Suppressor macrophage treated with lipopolysaccharide for 4 hours (primary cell): ENCODE data around the gene PPP2R5B.

ENCODE experiments used
- DNase-seq: peaks from one replicate; pipeline ENCODE4 v3.0.0-alpha.2; 2020

The PPP2R5B gene

GRCh38 chr11:64923944-64924909 is at the start of gene PPP2R5B:
PPP2R5B (plus strand) TSS chr11:64924689; CDS start chr11:64925735, 1,046 bp downstream.
- DNase-seq: peak; percentile 94

- no peak for DNase-seq
Measured at GRCh38 chr11:64875369-64876228, 48.9 kb upstream of the PPP2R5B start.

GRCh38 chr11:64876229-64876750 is 48.2 kb upstream of the PPP2R5B start:
- DNase-seq: no peak

- DNase-seq: no peak
Measured at GRCh38 chr11:64876835-64877341, 47.6 kb upstream of the PPP2R5B start.

- no peak for DNase-seq
Measured at GRCh38 chr11:64877390-64878222, 46.9 kb upstream of the PPP2R5B start.

- DNase-seq: no peak
Measured at GRCh38 chr11:64878223-64878493, 46.3 kb upstream of the PPP2R5B start.

- DNase-seq: peak; percentile 100
Measured at GRCh38 chr11:64878494-64879243, 45.8 kb upstream of the PPP2R5B start, which contains the start of gene EHD1. EHD1 (minus strand) TSS chr11:64878621; CDS start chr11:64878464, 157 bp downstream.

- DNase-seq: peak; percentile 97
Measured at GRCh38 chr11:64879244-64879900, 45.1 kb upstream of the PPP2R5B start.

GRCh38 chr11:64880240-64881001 is 44.1 kb upstream of the PPP2R5B start:
- peak; percentile 92 for DNase-seq

GRCh38 chr11:64881476-64881875 is 43.0 kb upstream of the PPP2R5B start:
- no peak for DNase-seq

- DNase-seq: no peak
Measured at GRCh38 chr11:64882243-64882642, 42.2 kb upstream of the PPP2R5B start.

- no peak for DNase-seq
Measured at GRCh38 chr11:64883575-64883974, 40.9 kb upstream of the PPP2R5B start.

- DNase-seq: no peak
Measured at GRCh38 chr11:64884019-64884418, 40.5 kb upstream of the PPP2R5B start.

- peak; percentile 95 for DNase-seq
Measured at GRCh38 chr11:64885367-64886286, 38.9 kb upstream of the PPP2R5B start.

GRCh38 chr11:64887234-64887756 is 37.2 kb upstream of the PPP2R5B start:
- DNase-seq: no peak

- DNase-seq: peak; percentile 90
Measured at GRCh38 chr11:64887757-64888405, 36.6 kb upstream of the PPP2R5B start.

GRCh38 chr11:64888406-64888728 is 36.1 kb upstream of the PPP2R5B start:
- DNase-seq: no peak
